H1 (cell line): ENCODE results near the gene NTN1. TPM values are rescaled to one million over a fixed set of nuclear protein-coding genes. Genes with fewer than 3 reads are reported as not detected.
A peak's percentile ranks its signal among the peaks of the same experiment; 100 is the strongest.

ENCODE experiments used
- CTCF ChIA-PET: fragments of 300-600 bp; sonication (Branson Sonifier 250); formaldehyde crosslinking; loops from one replicate; lab custom pipeline; 2021; ENCODE audit not compliant: partially characterized antibody; lab: Charles Lee
- POLR2A ChIA-PET: fragments of 300-600 bp; sonication (Branson Sonifier 250); formaldehyde crosslinking; loops from one replicate; lab custom pipeline; 2021; ENCODE audit warnings: inconsistent platforms; ENCODE audit not compliant: partially characterized antibody; lab: Charles Lee
- DNase-seq, 2 experiments: peaks; one replicate each; pipeline versions ENCODE4 v3.0.0 to v3.0.0-alpha.2; 2010 to 2022; ENCODE audit warnings: low spot score in 2 of 2, low read depth in 1 of 2, mixed read lengths in 1 of 2
- FAIRE-seq: peaks from 2 replicates; lab custom pipeline; 2011; peaks lifted over from hg19 to GRCh38; lab: Jason Lieb, UNC
- H2AFZ ChIP-seq: 2 replicates; pipeline ENCODE4 v1.8.1; 2012; ENCODE audit warnings: low read length, inconsistent platforms
- H2AK5ac ChIP-seq: 2 replicates; pipeline ENCODE4 v1.6.1; 2013; ENCODE audit warnings: low read depth, low read length
- H2BK120ac ChIP-seq: replicated peaks from 2 replicates; pipeline ENCODE3; 2013; ENCODE audit warnings: low read depth, low read length, inconsistent platforms
- H2BK12ac ChIP-seq: 2 replicates; pipeline ENCODE4 v1.6.1; 2013; ENCODE audit warnings: low read depth, low read length
- H2BK15ac ChIP-seq: 2 replicates; pipeline ENCODE4 v1.6.1; 2013; ENCODE audit warnings: low read length
- H2BK20ac ChIP-seq: 2 replicates; pipeline ENCODE4 v1.6.1; 2013; ENCODE audit warnings: low read length
- H2BK5ac ChIP-seq: 2 replicates; pipeline ENCODE4 v1.6.1; 2013; ENCODE audit warnings: low read depth, low read length
- H3K14ac ChIP-seq: 2 replicates; pipeline ENCODE4 v1.6.1; 2013; ENCODE audit warnings: inconsistent platforms; ENCODE audit not compliant: insufficient read length
- H3K18ac ChIP-seq: 2 replicates; pipeline ENCODE4 v1.6.1; 2013; ENCODE audit warnings: low read length; ENCODE audit errors: extremely low read depth
- H3K23ac ChIP-seq: 2 replicates; pipeline ENCODE4 v1.6.1; 2013; ENCODE audit warnings: inconsistent platforms; ENCODE audit not compliant: insufficient read length
- H3K23me2 ChIP-seq: 2 replicates; pipeline ENCODE4 v1.6.1; 2013; ENCODE audit warnings: low read depth, low read length
- H3K27ac ChIP-seq: 2 replicates; pipeline ENCODE4 v1.6.1; 2011; ENCODE audit warnings: low read depth, low read length, inconsistent platforms
- H3K27me3 ChIP-seq, 4 experiments: replicated peaks in 1 of 4; 1 replicate in 1 of 4; 2 replicates in 3 of 4; pipeline versions ENCODE4 v1.6.1 to v1.8.1; 2011 to 2013; ENCODE audit warnings: low read length in 3 of 4, mild to moderate bottlenecking in 3 of 4, inconsistent platforms in 2 of 4, mixed read lengths in 2 of 4, moderate library complexity in 1 of 4; ENCODE audit not compliant: control insufficient read depth in 3 of 4, insufficient read depth in 3 of 4; ENCODE audit errors: extremely low read depth in 1 of 4
- H3K36me3 ChIP-seq, 4 experiments: 2 replicates each; pipeline versions ENCODE4 v1.6.1 to v1.8.1; 2011 to 2013; ENCODE audit warnings: mild to moderate bottlenecking in 4 of 4, low read length in 3 of 4, moderate library complexity in 2 of 4, control low read depth in 1 of 4, inconsistent platforms in 1 of 4; ENCODE audit not compliant: insufficient read depth in 4 of 4, control insufficient read depth in 2 of 4
- H3K4ac ChIP-seq: replicated peaks from 2 replicates; pipeline ENCODE3; 2013; ENCODE audit warnings: low read length, low read depth, mixed read lengths, inconsistent platforms; ENCODE audit not compliant: insufficient read length
- H3K4me1 ChIP-seq, 4 experiments: replicated peaks in 1 of 4; 1 replicate in 1 of 4; 2 replicates in 3 of 4; pipeline versions ENCODE4 v1.6.1 to v1.8.1; 2011 to 2013; ENCODE audit warnings: low read length in 3 of 4, inconsistent platforms in 2 of 4, mixed read lengths in 1 of 4; ENCODE audit not compliant: insufficient read depth in 4 of 4, control insufficient read depth in 3 of 4
- H3K4me2 ChIP-seq, 2 experiments: 2 replicates each; pipeline versions ENCODE4 v1.6.1 to v1.8.1; 2011 to 2013; ENCODE audit warnings: low read depth in 2 of 2, low read length in 2 of 2, control low read depth in 1 of 2, inconsistent platforms in 1 of 2, mild to moderate bottlenecking in 1 of 2; ENCODE audit not compliant: insufficient read depth in 1 of 2
- H3K4me3 ChIP-seq, 4 experiments: fragments of 200-600, 300-600 bp in 1 of 4; sonication (generic), shearing (Covaris generic), sonication (Bioruptor Twin) in 1 of 4; 2 replicates each; pipeline versions ENCODE4 v1.5.1 to v1.8.1; 2011 to 2016; ENCODE audit warnings: low read length in 4 of 4, low read depth in 3 of 4, control low read depth in 2 of 4, inconsistent platforms in 2 of 4, mild to moderate bottlenecking in 2 of 4, mixed read lengths in 1 of 4, moderate library complexity in 1 of 4; ENCODE audit not compliant: insufficient read depth in 2 of 4; ENCODE audit errors: extremely low read depth in 1 of 4
- H3K56ac ChIP-seq: replicated peaks from 2 replicates; pipeline ENCODE3; 2013; ENCODE audit warnings: low read depth, mild to moderate bottlenecking, mixed read lengths, low read length, inconsistent platforms; ENCODE audit not compliant: insufficient read length
- H3K79me1 ChIP-seq: 2 replicates; pipeline ENCODE4 v1.6.1; 2013; ENCODE audit warnings: low read depth, low read length, control low read depth
- H3K79me2 ChIP-seq, 2 experiments: 2 replicates each; pipeline versions ENCODE4 v1.6.1 to v1.8.1; 2012 to 2013; ENCODE audit warnings: low read length in 2 of 2, mild to moderate bottlenecking in 2 of 2, inconsistent platforms in 1 of 2; ENCODE audit not compliant: insufficient read depth in 2 of 2, control insufficient read depth in 1 of 2
- H3K9ac ChIP-seq, 4 experiments: replicated peaks in 1 of 4; 1 replicate in 1 of 4; 2 replicates in 3 of 4; pipeline versions ENCODE4 v1.6.1 to v1.8.1; 2011 to 2013; ENCODE audit warnings: low read depth in 3 of 4, low read length in 3 of 4, control low read depth in 2 of 4, mild to moderate bottlenecking in 2 of 4, moderate library complexity in 2 of 4, inconsistent platforms in 1 of 4; ENCODE audit errors: extremely low read depth in 1 of 4
- H3K9me3 ChIP-seq, 2 experiments: 2 replicates each; pipeline versions ENCODE4 v1.6.1 to v1.8.1; 2012 to 2013; ENCODE audit warnings: mild to moderate bottlenecking in 2 of 2, moderate library complexity in 2 of 2, control low read depth in 1 of 2, inconsistent platforms in 1 of 2, low read depth in 1 of 2, low read length in 1 of 2, mixed read lengths in 1 of 2; ENCODE audit not compliant: insufficient read depth in 2 of 2
- H4K20me1 ChIP-seq, 2 experiments: replicated peaks in 1 of 2; 2 replicates each; pipeline versions ENCODE3 to v1.8.1; 2011 to 2013; ENCODE audit warnings: inconsistent platforms in 2 of 2, low read length in 2 of 2, mild to moderate bottlenecking in 1 of 2; ENCODE audit not compliant: insufficient read depth in 2 of 2, control insufficient read depth in 1 of 2
- H4K5ac ChIP-seq: 2 replicates; pipeline ENCODE4 v1.6.1; 2013; ENCODE audit warnings: low read length, low read depth, mixed read lengths, inconsistent platforms; ENCODE audit not compliant: insufficient read length
- H4K8ac ChIP-seq: 2 replicates; pipeline ENCODE4 v1.8.0; 2013; ENCODE audit warnings: mild to moderate bottlenecking, moderate library complexity, low read length, inconsistent platforms; ENCODE audit not compliant: insufficient read depth; ENCODE audit errors: extremely low read depth
- H4K91ac ChIP-seq: replicated peaks from 2 replicates; pipeline ENCODE3; 2013; ENCODE audit warnings: low read length, mixed read lengths, inconsistent platforms; ENCODE audit not compliant: insufficient read length
- ATF2 ChIP-seq: IDR thresholded peaks from 2 replicates; pipeline ENCODE4 v1.6.1; 2012; ENCODE audit warnings: low read length, inconsistent platforms
- CHD2 ChIP-seq: IDR thresholded peaks from 2 replicates; pipeline ENCODE4 v1.6.1; 2012; ENCODE audit warnings: low read length, improper control_type of control experiment
- CREB1 ChIP-seq: IDR thresholded peaks from 2 replicates; pipeline ENCODE4 v1.6.1; 2012; ENCODE audit warnings: inconsistent platforms
- EP300 ChIP-seq, 2 experiments: IDR thresholded peaks; 1 replicate in 1 of 2; 2 replicates in 1 of 2; pipeline ENCODE4 v1.6.1; 2011 to 2012; ENCODE audit warnings: low read depth in 2 of 2, low read length in 2 of 2, mild to moderate bottlenecking in 2 of 2, borderline replicate concordance in 1 of 2, inconsistent platforms in 1 of 2, moderate library complexity in 1 of 2
- RNF2 ChIP-seq: fragments of 200-900, 300-1000 bp; sonication (generic); IDR thresholded peaks from 2 replicates; pipeline ENCODE4 v1.7.1; 2016; ENCODE audit warnings: borderline replicate concordance, low read depth, mild to moderate bottlenecking, antibody characterized with exemption, low read length; ENCODE audit not compliant: poor library complexity, severe bottlenecking; ENCODE audit errors: missing control alignments
- SRF ChIP-seq: IDR thresholded peaks from 2 replicates; pipeline ENCODE4 v1.6.1; 2011; ENCODE audit warnings: mild to moderate bottlenecking, low read depth, low read length, moderate library complexity
- WGBS, 2 experiments: shearing (Covaris generic) in 1 of 2; methylation state at CpG; one replicate each; pipeline versions ENCODE4 v1.1.6 to v1.1.7; 2013 to 2015; ENCODE audit warnings: low lambda C conversion rate in 2 of 2, mixed read lengths in 2 of 2, inconsistent platforms in 1 of 2, low coverage in 1 of 2, missing lambda C conversion rate in 1 of 2; ENCODE audit not compliant: insufficient replicate concordance in 2 of 2, insufficient coverage in 1 of 2, insufficient read length in 1 of 2; ENCODE audit errors: extremely low coverage in 1 of 2, missing lambda C conversion rate in 1 of 2; 5-methylcytosine and 5-hydroxymethylcytosine counted together
- polyA plus RNA-seq, 7 experiments: library from polyadenylated mRNA; depleted of rRNA in 3 of 7; stranded (reverse) in 5 of 7; unstranded in 2 of 7; fragments of >200 nt in 5 of 7; fragments of 200-250 nt in 2 of 7; gene quantifications; 1 replicate in 5 of 7; 2 replicates in 1 of 7; 4 replicates in 1 of 7; pipeline versions ENCODE4 v1.2.1 to v1.2.3, GENCODE V29; 2011 to 2013; ENCODE audit warnings: missing spikeins in 2 of 7, mixed read lengths in 2 of 7
- total RNA-seq: library from RNA; stranded (reverse); fragmentation: NEBNext Ultra II Directional; extraction: Animal tissue kit (Norgen Biotek cat#: 25700); gene quantifications from 2 replicates; pipeline ENCODE4 v1.2.1, GENCODE V29; 2021

NTN1 gene
- total and polyA plus RNA-seq, 2 of the 8 experiments (the other 6 are each of a cell fraction or from before 2014, with no cell fraction given): 2.0 to 2.3 TPM

- no peaks in the 10 kb centered on the region for H3K79me2 ChIP-seq
- CTCF ChIA-PET: interaction anchor here (2.8 kb wide), 1 partner anchor 50 kb away, joined by 10 read pairs; no protein-coding TSS in a partner anchor
- no peak overlapping the region; the same call in 1 of the 2 replicates for H3K18ac ChIP-seq
- H2BK15ac ChIP-seq: no peak overlapping the region; the same call in 1 of the 2 replicates
- no peak overlapping the region for H2BK120ac ChIP-seq
- H2AFZ ChIP-seq: no peak overlapping the region
- H3K4ac ChIP-seq: no peak overlapping the region
- 95% methylated on average over 10 of the region's 10 CpGs; no CpG with 5 or more reads in 1 of the 2 experiments for WGBS, 2 experiments
- TF ChIP-seq CHD2: no peak
- TF ChIP-seq SRF: no peak
- TF ChIP-seq ATF2: no peak
- TF ChIP-seq CREB1: no peak
- TF ChIP-seq EP300 (IDR thresholded peaks at IDR 0.05; ENCODE audit: borderline replicate concordance in 1 of 2, low read depth in 2 of 2, low read length in 2 of 2): no peak
- no peak for TF ChIP-seq RNF2
- H3K27ac ChIP-seq: no peak overlapping the region
- peaks cover 0 to 14% (median 9%) of the 10 kb centered on the region in 4 experiments; a peak in 6 of 7 replicates for H3K27me3 ChIP-seq
- no peak overlapping the region for H4K91ac ChIP-seq
- H2BK12ac ChIP-seq: peak overlapping the region; percentile 84; the same call in 1 of the 2 replicates
- H4K5ac ChIP-seq: no peak overlapping the region
- no peak for DNase-seq
- no peak overlapping the region for H3K14ac ChIP-seq
- H3K79me1 ChIP-seq: no peaks in the 10 kb centered on the region
- peaks cover 3 to 30% (median 18%) of the 10 kb centered on the region in 4 experiments for H3K4me1 ChIP-seq
- H4K8ac ChIP-seq: no peak overlapping the region
- peaks cover 11% of the 10 kb centered on the region for H3K23me2 ChIP-seq
- no peaks in the 10 kb centered on the region for H3K36me3 ChIP-seq
- H2BK5ac ChIP-seq: peak overlapping the region; percentile 68; the same call in 1 of the 2 replicates
- H3K4me2 ChIP-seq: peak overlapping the region in 1 of 2 experiments; percentile 83; a peak in 1 of 4 replicates
- H4K20me1 ChIP-seq: no peaks in the 10 kb centered on the region
- 0 out of 2 replicates have a peak overlapping the region, but pooled peaks have one; percentile 13 for H2AK5ac ChIP-seq
- POLR2A ChIA-PET: no interaction called here
- peak overlapping the region; percentile 13; the same call in 1 of the 2 replicates for H2BK20ac ChIP-seq
- H3K23ac ChIP-seq: no peak overlapping the region
- no peak for FAIRE-seq
- H3K56ac ChIP-seq: no peak overlapping the region
- peak overlapping the region in 1 of 4 experiments; percentile 1; a peak in 2 of 7 replicates for H3K9ac ChIP-seq
- no peak overlapping the region for H3K4me3 ChIP-seq
- H3K9me3 ChIP-seq: no peaks in the 10 kb centered on the region
Observed at GRCh38 chr17:9241371-9241712, 220.0 kb downstream of the NTN1 start.
